ENCODE data around the gene GBX1. TPM values are rescaled to one million over a fixed set of nuclear protein-coding genes. Genes with fewer than 3 reads are reported as not detected.

GBX1 gene
- total RNA-seq, 1 donor from 2014 or later, result 2.4 TPM

GRCh38 chr7:151146761-151147160 lies 20.7 kb downstream of the GBX1 start:
- ATAC-seq (no peak), DNase-seq (ENCODE audit: missing footprints) (no peak)
- intact Hi-C loops (cut with DNase I), result no loop called here

- DNase-seq (ENCODE audit: missing footprints) (no peak), ATAC-seq (no peak)
- intact Hi-C loops (cut with DNase I), result no loop called here
Observed at GRCh38 chr7:151144387-151144786, 23.1 kb downstream of the GBX1 start.

GRCh38 chr7:151143261-151144015 lies 24.1 kb downstream of the GBX1 start:
- intact Hi-C loops (cut with DNase I), result no loop called here
- DNase-seq (ENCODE audit: missing footprints) (no peak), ATAC-seq (peak; percentile 44)

- intact Hi-C loops (cut with DNase I), result no loop called here
- ATAC-seq (peak; percentile 51), DNase-seq (ENCODE audit: missing footprints) (no peak)
Observed at GRCh38 chr7:151142686-151143040, 24.8 kb downstream of the GBX1 start.

- ATAC-seq (no peak), DNase-seq (ENCODE audit: missing footprints) (no peak)
- intact Hi-C loops (cut with DNase I), result no loop called here
Observed at GRCh38 chr7:151141855-151142685, 25.4 kb downstream of the GBX1 start.

- ATAC-seq, result no peak
Observed at GRCh38 chr7:151141311-151141854, 26.1 kb downstream of the GBX1 start.

GRCh38 chr7:151140826-151141225 lies 26.7 kb downstream of the GBX1 start:
- ATAC-seq, result no peak
- no peak for DNase-seq (ENCODE audit: missing footprints)
- intact Hi-C loops (cut with DNase I), result no loop called here

More at GRCh38 chr7:151141311-151141854, 26.1 kb downstream of the GBX1 start:
- intact Hi-C loops (cut with DNase I), result no loop called here
- DNase-seq (ENCODE audit: missing footprints), result no peak

GRCh38 chr7:151139791-151140190 lies 27.7 kb downstream of the GBX1 start:
- no peak for DNase-seq (ENCODE audit: missing footprints)
- intact Hi-C loops (cut with DNase I), result no loop called here
- no peak for ATAC-seq

- intact Hi-C loops (cut with DNase I), result no loop called here
- ATAC-seq, result no peak
Observed at GRCh38 chr7:151139071-151139790, 28.3 kb downstream of the GBX1 start.

GRCh38 chr7:151138153-151138851 lies 29.2 kb downstream of the GBX1 start:
- DNase-seq (ENCODE audit: missing footprints), result no peak
- ATAC-seq, result peak; percentile 8
- intact Hi-C loops (cut with DNase I), result no loop called here

More at GRCh38 chr7:151139071-151139790, 28.3 kb downstream of the GBX1 start:
- DNase-seq (ENCODE audit: missing footprints), result no peak

GRCh38 chr7:151137791-151138152 lies 29.7 kb downstream of the GBX1 start:
- DNase-seq (ENCODE audit: missing footprints) (no peak), ATAC-seq (peak; percentile 38)
- intact Hi-C loops (cut with DNase I), result no loop called here

GRCh38 chr7:151137076-151137675 lies 30.3 kb downstream of the GBX1 start:
- DNase-seq (ENCODE audit: missing footprints), result peak; percentile 58
- intact Hi-C loops (cut with DNase I), result no loop called here
- ATAC-seq, result peak; percentile 25

GRCh38 chr7:151135866-151136843 lies 31.3 kb downstream of the GBX1 start:
- DNase-seq (ENCODE audit: missing footprints), result peak; percentile 50
- ATAC-seq, result no peak
- intact Hi-C loops (cut with DNase I), result no loop called here

- no peak for DNase-seq (ENCODE audit: missing footprints)
- no peak for ATAC-seq
- intact Hi-C loops (cut with DNase I), result no loop called here
Observed at GRCh38 chr7:151135525-151135845, 32.0 kb downstream of the GBX1 start.

GRCh38 chr7:151134743-151135524 lies 32.6 kb downstream of the GBX1 start:
- intact Hi-C loops (cut with DNase I), result no loop called here
- no peak for ATAC-seq
- peak; percentile 21 for DNase-seq (ENCODE audit: missing footprints)

- intact Hi-C loops (cut with DNase I), result no loop called here
- DNase-seq (ENCODE audit: missing footprints) (peak; percentile 47), ATAC-seq (peak; percentile 32)
Observed at GRCh38 chr7:151133986-151134742, 33.3 kb downstream of the GBX1 start.
